Pulmonary artery endothelial cell (primary cell): ENCODE data around the gene KDM4C. TPM values are rescaled to one million over a fixed set of nuclear protein-coding genes. Genes with fewer than 3 reads are reported as not detected.

ENCODE experiments used
- DNase-seq: peaks from one replicate; pipeline ENCODE4 v3.0.0-alpha.2; 2011; ENCODE audit warnings: low read depth, low spot score
- total RNA-seq: library from RNA; depleted of rRNA; stranded (reverse); fragments of >200 nt; gene quantifications from 2 replicates; pipeline ENCODE4 v1.2.3, GENCODE V29; 2014

The KDM4C gene
- total RNA-seq, 1 donor from 2014 or later = 18.5 TPM

DNA sequence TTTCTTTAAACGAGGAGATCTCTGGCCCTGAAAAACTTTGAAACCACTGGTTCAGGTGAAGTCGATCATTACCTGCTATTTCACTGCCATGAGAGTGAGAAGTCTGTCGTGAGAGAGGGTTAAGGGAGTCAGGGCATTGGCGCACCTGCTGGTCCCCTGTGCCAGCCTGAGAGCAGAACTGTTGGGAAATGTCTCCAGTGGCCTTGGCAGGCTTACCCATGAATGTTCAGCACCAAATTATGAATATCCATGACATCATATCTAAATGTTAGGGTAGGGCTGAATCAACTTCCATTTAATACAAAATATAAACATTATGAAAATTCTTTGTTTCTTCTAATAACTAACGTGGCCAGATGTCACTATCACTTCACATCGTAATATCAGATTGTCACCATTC, 379.3 kb downstream of the KDM4C start:
- no peak for DNase-seq

DNA sequence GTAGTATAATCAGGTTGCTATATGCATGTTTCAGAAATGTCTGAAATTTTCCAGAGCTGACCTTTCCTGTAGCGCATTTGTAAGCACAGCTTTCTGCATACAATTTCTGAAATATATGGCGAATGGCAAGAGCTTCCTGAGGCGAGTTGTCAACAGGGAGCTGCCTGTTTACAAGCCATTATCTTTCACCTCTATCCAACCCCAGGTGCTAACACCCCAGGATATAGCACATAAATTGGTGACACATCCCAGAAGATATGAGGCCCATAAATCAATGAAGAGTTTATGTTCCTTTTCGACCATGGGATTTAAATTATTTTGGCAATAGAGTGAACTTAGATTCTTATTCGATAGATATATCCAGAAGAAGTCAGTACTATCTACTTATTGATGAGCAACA, 379.8 kb downstream of the KDM4C start:
- no peak for DNase-seq

GRCh38 chr9:7139886-7140285, 382.1 kb downstream of the KDM4C start:
- no peak for DNase-seq

GRCh38 chr9:7140401-7140800, 382.6 kb downstream of the KDM4C start:
- no peak for DNase-seq

GRCh38 chr9:7143645-7144200, 385.9 kb downstream of the KDM4C start:
- DNase-seq = no peak

GRCh38 chr9:7144265-7145046, 386.7 kb downstream of the KDM4C start:
- DNase-seq = no peak

GRCh38 chr9:7145361-7146069, 387.7 kb downstream of the KDM4C start:
- no peak for DNase-seq

DNA sequence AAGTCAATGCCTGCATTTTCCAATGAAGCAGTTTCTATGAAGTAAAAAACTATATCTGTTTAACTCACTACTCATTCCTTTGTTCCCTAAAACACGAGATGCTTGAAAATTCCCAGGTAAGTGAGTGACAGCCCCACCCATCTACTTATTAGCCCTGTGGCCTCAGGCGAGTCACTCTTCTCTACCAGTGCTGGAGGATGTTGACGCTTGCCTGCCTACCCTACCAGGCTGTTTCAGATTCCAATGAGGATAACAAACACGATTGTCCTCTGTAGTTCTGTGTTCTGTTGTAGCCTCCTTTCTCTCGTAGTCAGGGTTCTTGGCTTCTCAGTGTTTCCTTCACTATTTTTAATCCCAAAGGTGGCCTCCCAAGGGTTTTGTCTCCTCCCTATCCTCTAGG, 388.8 kb downstream of the KDM4C start:
- DNase-seq = no peak

GRCh38 chr9:7147121-7148090, 389.6 kb downstream of the KDM4C start:
- no peak for DNase-seq

DNA sequence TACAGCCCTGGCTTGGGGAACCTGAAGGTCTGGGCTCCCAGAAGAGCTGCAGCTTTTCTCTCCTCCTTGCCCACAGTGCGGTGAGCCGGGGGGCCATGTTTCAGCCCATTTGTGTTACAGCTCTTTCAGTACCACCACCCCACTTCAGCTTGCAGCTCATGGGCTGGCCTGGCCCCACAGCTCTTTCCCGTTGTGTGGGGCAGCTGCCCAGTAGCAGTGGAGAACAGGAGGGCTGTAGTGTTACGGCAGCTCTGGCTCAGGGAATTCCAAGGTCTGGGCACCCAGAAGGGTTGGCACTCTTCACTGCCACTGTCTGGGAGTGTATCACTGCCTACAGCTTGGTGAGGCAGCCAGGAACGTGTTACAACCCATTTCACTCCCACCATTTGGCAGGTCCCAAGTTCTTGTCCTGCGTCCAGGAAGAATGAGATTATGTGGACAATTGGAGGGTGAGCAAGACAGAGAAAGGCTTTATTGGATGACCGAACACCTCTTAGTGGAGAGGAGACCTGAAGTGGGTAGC, 390.5 kb downstream of the KDM4C start:
- DNase-seq = no peak

DNA sequence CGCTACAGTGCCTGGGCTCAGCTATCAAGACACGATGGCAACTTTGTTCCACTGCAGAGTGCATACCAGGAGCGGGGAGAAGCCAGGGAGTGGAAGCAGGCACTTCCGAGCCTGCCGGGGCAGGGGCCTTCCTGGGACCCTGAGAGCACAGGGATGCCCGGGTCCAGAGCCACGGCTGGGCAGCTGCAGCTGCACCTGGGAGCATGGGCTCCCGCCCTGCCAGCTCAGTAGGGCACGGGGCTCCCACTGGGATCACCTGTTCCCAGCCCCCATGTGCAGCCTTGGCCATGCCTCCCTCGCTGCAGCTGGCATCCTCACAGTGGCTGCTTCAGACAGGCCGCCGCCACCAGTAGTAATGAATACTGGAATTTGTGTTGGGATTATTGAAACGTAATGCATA, 391.5 kb downstream of the KDM4C start:
- no peak for DNase-seq

- no peak for DNase-seq
Measured at GRCh38 chr9:7150153-7150890, 392.5 kb downstream of the KDM4C start.

DNA sequence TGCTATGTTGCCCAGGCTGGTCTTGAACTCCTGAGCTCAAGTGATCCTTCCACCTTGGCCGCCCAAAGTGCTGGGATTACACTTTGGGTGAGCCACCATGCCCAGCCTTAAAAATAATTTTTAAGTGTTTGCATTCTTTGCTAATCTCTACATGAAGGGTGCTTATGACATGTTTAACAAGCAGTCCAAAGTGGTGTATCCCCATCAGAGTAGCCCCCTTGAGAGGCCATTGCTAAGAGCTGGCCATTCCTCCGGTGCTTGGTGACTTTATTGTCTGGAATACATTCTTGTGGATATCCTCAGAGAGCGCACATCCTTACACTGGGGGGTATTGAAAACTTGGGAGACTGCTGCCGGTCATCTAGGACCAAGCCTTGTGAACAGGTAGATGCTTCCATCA, 395.4 kb downstream of the KDM4C start:
- no peak for DNase-seq

GRCh38 chr9:7153566-7153965, 395.8 kb downstream of the KDM4C start:
- no peak for DNase-seq

DNA sequence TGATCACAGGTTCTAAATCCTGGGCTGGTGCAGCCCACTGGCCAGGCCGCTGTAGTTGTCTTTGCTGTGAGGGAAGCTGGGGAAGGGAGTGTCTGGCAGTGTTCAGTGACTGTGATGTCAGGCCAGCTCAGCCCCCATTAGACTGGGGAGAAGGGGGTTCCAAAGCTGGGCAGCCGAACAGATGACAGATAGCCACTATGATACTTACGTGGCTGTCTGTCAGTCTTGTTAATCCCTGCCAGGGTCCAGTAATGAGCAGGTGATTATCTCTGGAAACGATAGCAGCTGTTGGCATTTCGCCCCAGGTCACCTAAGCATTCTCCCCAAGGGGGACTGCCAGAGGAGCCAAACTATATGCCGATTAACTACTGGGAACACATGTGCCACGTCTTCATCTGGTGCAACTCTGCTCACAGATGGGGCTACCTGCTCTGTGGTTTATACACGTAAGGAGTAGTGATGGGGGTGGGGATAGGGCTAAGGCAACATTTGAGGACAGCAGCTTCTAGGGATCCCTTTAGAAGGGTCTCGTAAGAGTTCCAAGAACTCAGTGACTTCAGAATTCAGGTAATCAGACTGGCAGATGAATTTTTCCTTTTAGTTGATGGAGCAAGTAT, 396.3 kb downstream of the KDM4C start:
- no peak for DNase-seq

DNA sequence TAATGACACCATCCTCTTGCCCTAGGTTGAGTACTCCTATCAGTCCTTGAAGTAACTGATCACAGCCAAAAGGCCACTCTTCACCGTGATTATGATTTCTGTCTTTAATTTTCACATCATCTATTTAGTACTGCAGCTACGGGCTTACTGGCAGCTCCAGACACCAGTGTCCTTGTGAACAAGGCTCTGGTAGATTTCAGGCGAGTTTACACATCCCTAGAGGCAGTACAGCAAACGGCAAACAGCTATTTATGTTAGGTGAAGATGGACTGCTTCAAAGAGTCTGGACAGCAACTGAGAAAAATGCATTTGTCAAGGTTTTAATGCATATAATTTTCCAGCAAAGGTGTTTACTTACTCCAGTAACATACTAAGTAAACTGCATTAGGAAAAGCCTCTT, 396.9 kb downstream of the KDM4C start:
- DNase-seq = no peak

DNA sequence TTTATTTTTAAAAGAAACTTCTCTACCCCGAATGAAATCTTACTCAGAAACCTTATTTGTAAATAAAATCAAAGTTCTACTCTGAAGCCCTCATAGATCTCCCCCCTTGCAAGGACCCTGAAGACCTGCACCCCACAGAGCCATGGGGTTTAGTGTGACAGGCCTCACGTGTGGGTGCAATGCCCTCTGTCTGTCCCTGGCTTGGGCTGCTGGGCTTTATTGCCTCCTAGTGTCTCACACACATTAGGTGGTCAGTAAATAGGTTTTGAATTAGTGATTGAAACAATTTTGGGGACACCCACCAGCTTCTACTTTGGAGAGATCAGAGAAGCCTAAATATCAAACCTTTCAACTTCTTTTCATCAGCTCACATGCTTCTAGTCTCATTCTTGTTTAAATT, 403.7 kb downstream of the KDM4C start:
- DNase-seq = no peak

DNA sequence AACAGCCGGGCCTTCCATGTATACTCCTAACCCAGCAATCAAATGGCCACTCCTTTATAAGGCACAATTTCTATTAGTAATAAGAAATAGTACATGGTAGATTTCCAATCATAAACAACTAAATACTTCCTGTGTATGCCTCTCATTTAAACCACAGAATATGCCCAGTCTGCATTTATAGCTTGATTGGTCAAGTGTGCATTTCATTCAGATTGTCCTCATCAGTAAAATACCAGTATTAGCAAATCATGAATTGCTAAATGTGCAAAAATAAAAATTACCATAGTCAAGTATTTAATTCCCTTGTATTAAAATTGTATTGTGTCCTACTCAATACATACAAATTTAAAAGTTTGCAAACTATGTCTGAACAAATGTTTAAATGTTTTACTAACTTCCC, 406.2 kb downstream of the KDM4C start:
- DNase-seq = no peak

- DNase-seq = no peak
Measured at GRCh38 chr9:7164440-7165330, 406.9 kb downstream of the KDM4C start.
